ENCODE measurements around the gene PLCD1. TPM values are rescaled to one million over a fixed set of nuclear protein-coding genes. Genes with fewer than 3 reads are reported as not detected.

Gene PLCD1
- total and polyA plus RNA-seq, 2 of the 13 experiments (the other 11 are each of a cell fraction or from before 2014, with no cell fraction given), result 10.1 to 12.4 TPM

GRCh38 chr3:38046027-38046426, 16.6 kb upstream of the PLCD1 start:
- H3K9me3 ChIP-seq (ENCODE audit: low read length), result no peaks in the 10 kb centered on the region
- POLR2A ChIA-PET, result interaction anchor here (1.4 kb wide), 1 partner anchor 15 kb away, joined by 4 read pairs; no protein-coding TSS in a partner anchor
- WGBS (ENCODE audit: low lambda C conversion rate), result 17% methylated on average over 3 of the region's 4 CpGs
- BruUV-seq (replicated peaks), result no TSS peak
- DNase-seq (ENCODE audit: low spot score), result no peak
- ATAC-seq, result no peak
- no peak overlapping the region for H3K4me2 ChIP-seq (ENCODE audit: low read depth, low read length)
- TF ChIP-seq HNRNPL (IDR thresholded peaks at IDR 0.05; ENCODE audit: low read depth, low read length), result no peak
- TF ChIP-seq CEBPG (CRISPR knock-in tag; IDR thresholded peaks at IDR 0.05), result no peak
- H2AFZ ChIP-seq (ENCODE audit: low read length), result no peak overlapping the region
- H3K4me1 ChIP-seq (ENCODE audit: insufficient read depth, low read length), result no peaks in the 10 kb centered on the region
- CTCF ChIA-PET (ENCODE audit: low intra/inter-chr PET ratio, low total read pairs), result no interaction called here
- no peak overlapping the region for H3K27ac ChIP-seq (ENCODE audit: extremely low read length, insufficient read depth, low read length)
- FAIRE-seq, result no peak
- intact Hi-C loops (cut with micrococcal nuclease; ENCODE audit: unreplicated experiment), result no loop called here
- no peaks in the 10 kb centered on the region for H4K20me1 ChIP-seq (ENCODE audit: insufficient read depth, low read length)
- H3K79me2 ChIP-seq (ENCODE audit: insufficient read depth, low read length), result no peaks in the 10 kb centered on the region
- H3K27me3 ChIP-seq (ENCODE audit: control insufficient read depth in 1 of 2, insufficient read depth in 2 of 2, low read length in 2 of 2), result peaks cover 0 to 17% of the 10 kb centered on the region in 2 experiments; a peak in 3 of 5 replicates
- H3K36me3 ChIP-seq (replicated peaks in 1 of 2; ENCODE audit: control insufficient read depth in 1 of 2, insufficient read depth in 2 of 2, low read length in 2 of 2), result no peaks in the 10 kb centered on the region
- in situ Hi-C loops (cut with HindIII; ENCODE audit: extremely low pct_ligation_motif_present, low pct_unique_long_range_greater_than_20kb), result no loop called here
- H3K9ac ChIP-seq (ENCODE audit: insufficient read depth, low read depth, low read length), result no peak overlapping the region
- H3K4me3 ChIP-seq (replicated peaks in 1 of 3; ENCODE audit: insufficient read depth in 1 of 3, low read depth in 2 of 3, low read length in 3 of 3), result no peak overlapping the region

- ChIA-PET CTCF (ENCODE audit: low intra/inter-chr PET ratio, low total read pairs) (no interaction called here), POLR2A (no interaction called here)
- in situ Hi-C loops (cut with HindIII; ENCODE audit: extremely low pct_ligation_motif_present, low pct_unique_long_range_greater_than_20kb), result no loop called here
- ATAC-seq, result no peak
- H3K4me1 ChIP-seq (ENCODE audit: insufficient read depth, low read length), result no peaks in the 10 kb centered on the region
- no peak overlapping the region for H3K4me3 ChIP-seq (replicated peaks in 1 of 3; ENCODE audit: insufficient read depth in 1 of 3, low read depth in 2 of 3, low read length in 3 of 3)
- H3K79me2 ChIP-seq (ENCODE audit: insufficient read depth, low read length), result no peaks in the 10 kb centered on the region
- no peaks in the 10 kb centered on the region for H3K36me3 ChIP-seq (replicated peaks in 1 of 2; ENCODE audit: control insufficient read depth in 1 of 2, insufficient read depth in 2 of 2, low read length in 2 of 2)
- BruUV-seq (replicated peaks), result no TSS peak
- no peak for FAIRE-seq
- WGBS (ENCODE audit: low lambda C conversion rate), result 24% methylated on average over 4 of the region's 4 CpGs
- H2AFZ ChIP-seq (ENCODE audit: low read length), result no peak overlapping the region
- no peak overlapping the region for H3K9ac ChIP-seq (ENCODE audit: insufficient read depth, low read depth, low read length)
- TF ChIP-seq ZNF12 (CRISPR knock-in tag; IDR thresholded peaks at IDR 0.05), result no peak
- H3K27ac ChIP-seq (ENCODE audit: extremely low read length, insufficient read depth, low read length), result no peak overlapping the region
- H3K27me3 ChIP-seq (ENCODE audit: control insufficient read depth in 1 of 2, insufficient read depth in 2 of 2, low read length in 2 of 2), result peaks cover 3 to 27% of the 10 kb centered on the region in 2 experiments; a peak in 3 of 5 replicates
- H3K4me2 ChIP-seq (ENCODE audit: low read depth, low read length), result no peak overlapping the region
- H4K20me1 ChIP-seq (ENCODE audit: insufficient read depth, low read length), result no peaks in the 10 kb centered on the region
- no peak for DNase-seq (ENCODE audit: low spot score)
- intact Hi-C loops (cut with micrococcal nuclease; ENCODE audit: unreplicated experiment), result no loop called here
- H3K9me3 ChIP-seq (ENCODE audit: low read length), result no peaks in the 10 kb centered on the region
Measured at GRCh38 chr3:38043486-38043885, 14.0 kb upstream of the PLCD1 start.

All from HepG2 (cell line).